ENCODE results near the gene B4GAT1. TPM values are rescaled to one million over a fixed set of nuclear protein-coding genes. Genes with fewer than 3 reads are reported as not detected.
"Not testable (repeated sequence)": the region's sequence is repeated elsewhere in the genome, so short reads cannot be mapped to it uniquely, and the experiment has no call there.

Gene B4GAT1
- 100 to 1,000 TPM in 1 of 8 experiments, 10 to 100 TPM in 7; 18.8 to 161 (median 44.9) TPM for total RNA-seq

DNA sequence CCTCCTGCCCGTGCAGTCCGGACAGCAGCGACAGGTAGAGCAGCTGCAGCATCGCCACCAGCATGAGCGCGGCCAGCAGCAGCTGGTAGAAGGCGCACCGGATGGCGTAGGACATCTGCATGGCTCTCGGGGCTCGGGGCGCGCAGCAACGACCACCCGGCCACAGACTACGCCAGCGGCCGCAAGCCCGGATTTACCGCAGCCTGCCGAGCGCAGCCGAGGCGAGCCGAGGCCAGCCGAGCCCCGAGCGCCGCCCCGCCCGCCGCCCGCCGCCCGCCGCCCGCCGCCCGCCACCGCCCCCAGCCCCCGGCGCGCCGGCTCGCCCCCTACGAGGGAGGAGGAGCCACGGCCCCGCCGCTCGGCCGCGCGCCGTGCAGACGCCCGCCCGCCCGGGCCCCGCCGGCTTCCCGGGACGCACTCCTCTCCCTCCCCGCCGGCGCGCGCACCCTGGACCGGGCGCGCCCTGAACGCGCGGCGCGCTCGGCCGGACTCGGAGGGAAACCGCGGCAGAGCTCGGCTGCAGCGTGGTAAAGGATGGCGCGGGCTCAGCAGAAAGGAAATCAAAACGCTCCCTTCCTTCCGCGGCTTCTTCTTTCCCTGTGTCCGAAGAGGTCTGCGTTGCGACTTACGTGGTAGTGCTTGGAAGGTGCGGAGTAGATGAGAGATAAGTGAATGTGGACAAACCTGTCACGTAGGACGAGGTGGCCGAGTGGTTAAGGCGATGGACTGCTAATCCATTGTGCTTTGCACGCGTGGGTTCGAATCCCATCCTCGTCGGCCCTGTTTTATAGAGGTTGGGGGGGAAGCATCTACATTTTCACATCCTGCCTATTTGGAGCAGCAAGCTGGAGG lies at the start of gene B4GAT1:
TSS of gene B4GAT1 (minus strand) at position 205 of the 852 bp plus-strand sequence. CDS start at position 121, 84 bp downstream.
- H3K4me3 ChIP-seq, result peak within 1 kb of the TSS; percentile 64 to 85 (median 77)
- peak within 1 kb of the TSS; percentile 95 for H3K27ac ChIP-seq
- H3K4me1 ChIP-seq (replicated peaks in 1 of 2), result peaks cover 14 to 15% of the 10 kb centered on the region in 2 donors
- WGBS, 10 experiments, result 0 to 5% (median 1%) methylated on average over 3 to 14 of the region's 101 CpGs; no CpG with 5 or more reads in 4 of the 10 experiments
- peak; percentile 66 to 76 (median 68) for ATAC-seq (replicated peaks in 6 of 8)
- in situ Hi-C loops (cut with MboI; ENCODE audit: low pct_unique_long_range_greater_than_20kb in 2 of 9, low sequenced_read_pairs in 9 of 9, unreplicated experiment in 9 of 9), result loop anchor here in 1 of 9 experiments (25.0 kb wide), 1 partner anchor 135 kb away; no protein-coding TSS in a partner anchor

DNA sequence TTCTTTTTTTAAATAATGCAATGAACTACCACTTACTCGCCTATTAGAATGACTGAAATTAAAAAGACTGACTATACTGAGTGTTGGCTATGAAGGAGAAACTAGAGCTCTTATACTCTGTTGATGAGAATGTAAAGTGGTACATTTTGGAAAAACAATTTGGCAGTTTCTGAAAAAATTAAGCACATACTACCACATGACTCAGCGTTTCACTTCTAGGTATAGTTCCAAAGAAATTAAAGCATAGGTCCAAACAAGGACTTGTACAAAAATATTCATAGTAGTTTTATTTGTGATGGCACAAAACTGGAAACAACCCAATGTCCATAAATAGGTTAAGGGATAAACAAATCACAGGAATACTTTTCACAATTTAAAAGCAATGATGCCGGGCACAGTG lies 46.5 kb upstream of the B4GAT1 start:
- WGBS, 10 experiments, result 48 to 100% (median 73%) methylated on average over 1 to 3 of the region's 3 CpGs
- no peak for ATAC-seq (replicated peaks in 6 of 8)
- in situ Hi-C loops (cut with MboI; ENCODE audit: low pct_unique_long_range_greater_than_20kb in 2 of 9, low sequenced_read_pairs in 9 of 9, unreplicated experiment in 9 of 9), result no loop called here
- Histone ChIP-seq H3K27ac (no peak overlapping the region), H3K4me1 (replicated peaks in 1 of 2) (no peaks in the 10 kb centered on the region), H3K4me3 (no peak overlapping the region)

DNA sequence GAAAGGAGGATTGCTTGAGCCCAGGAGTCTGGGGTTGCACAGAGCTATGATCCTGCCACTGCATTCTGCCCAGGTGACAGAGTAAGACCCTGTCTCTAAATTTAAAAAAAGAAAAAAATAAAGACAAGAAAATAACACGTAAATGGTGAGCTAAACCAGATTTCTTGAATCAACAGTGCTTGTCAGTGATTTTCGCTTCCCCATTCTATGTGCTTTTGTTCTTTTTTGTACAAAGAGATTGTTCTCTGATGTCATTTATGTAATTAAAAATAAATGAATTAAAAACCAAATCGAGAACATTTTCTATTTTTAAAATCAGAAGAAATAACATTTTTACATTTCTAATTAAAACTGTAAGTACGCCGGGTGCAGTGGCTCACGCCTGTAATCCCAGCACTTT lies 43.9 kb upstream of the B4GAT1 start:
- no peak for ATAC-seq (replicated peaks in 6 of 8)

DNA sequence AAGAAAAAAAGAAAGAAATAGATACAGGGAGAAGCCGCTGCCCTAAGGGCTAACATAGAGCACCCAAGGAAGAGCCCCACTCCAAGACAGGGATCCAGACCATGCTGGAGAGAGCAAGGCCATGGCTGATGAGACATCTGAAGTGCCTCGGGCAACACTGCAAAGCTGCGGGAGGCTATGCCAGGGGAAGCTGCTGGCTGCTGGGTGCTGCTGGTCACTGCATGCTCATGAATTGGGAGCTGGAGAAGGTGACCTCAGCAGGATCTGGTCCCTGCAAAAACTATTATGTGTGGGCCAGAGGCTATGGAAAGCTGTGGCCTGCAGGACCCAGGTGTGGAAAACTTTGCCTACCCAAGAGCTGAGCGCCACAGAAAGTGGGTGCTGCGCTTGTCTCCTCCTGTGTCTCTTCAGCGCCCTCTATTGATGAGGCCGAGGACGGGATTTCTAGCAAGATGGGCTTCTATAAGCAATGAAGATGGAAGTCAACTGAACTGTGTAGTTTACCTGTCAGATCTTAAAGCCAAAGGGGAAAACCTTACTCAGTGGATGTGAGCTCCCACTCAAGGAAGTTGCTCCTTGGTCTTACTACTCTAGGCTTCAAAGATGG lies 41.5 kb upstream of the B4GAT1 start:
- peak in 5 of 8 experiments; percentile 10 to 83 (median 72) for ATAC-seq (replicated peaks in 6 of 8)
- no peak overlapping the region for H3K4me3 ChIP-seq
- peaks cover 0 to 3% of the 10 kb centered on the region in 2 donors for H3K4me1 ChIP-seq (replicated peaks in 1 of 2)
- in situ Hi-C loops (cut with MboI; ENCODE audit: low pct_unique_long_range_greater_than_20kb in 2 of 9, low sequenced_read_pairs in 9 of 9, unreplicated experiment in 9 of 9), result no loop called here
- no peak overlapping the region for H3K27ac ChIP-seq
- WGBS, 10 experiments, result 18 to 100% (median 39%) methylated on average over 1 to 5 of the region's 8 CpGs; no CpG with 5 or more reads in 2 of the 10 experiments

More for the DNA sequence above, 43.9 kb upstream of the B4GAT1 start:
- peaks cover 0 to 2% of the 10 kb centered on the region in 2 donors for H3K4me1 ChIP-seq (replicated peaks in 1 of 2)
- 43 to 94% (median 74%) methylated on average over 2 to 6 of the region's 6 CpGs for WGBS, 10 experiments
- H3K27ac ChIP-seq, result no peak overlapping the region
- no peak overlapping the region for H3K4me3 ChIP-seq
- in situ Hi-C loops (cut with MboI; ENCODE audit: low pct_unique_long_range_greater_than_20kb in 2 of 9, low sequenced_read_pairs in 9 of 9, unreplicated experiment in 9 of 9), result no loop called here

GRCh38 chr11:66386171-66387069 lies 39.0 kb upstream of the B4GAT1 start:
- H3K4me1 ChIP-seq (replicated peaks in 1 of 2), result peaks cover 0 to 3% of the 10 kb centered on the region in 2 donors
- ATAC-seq (replicated peaks in 6 of 8), result peak; percentile 63 to 90 (median 76)
- no peak overlapping the region for H3K27ac ChIP-seq
- in situ Hi-C loops (cut with MboI; ENCODE audit: low pct_unique_long_range_greater_than_20kb in 2 of 9, low sequenced_read_pairs in 9 of 9, unreplicated experiment in 9 of 9), result no loop called here
- 0 to 57% (median 21%) methylated on average over 2 to 18 of the region's 20 CpGs; no CpG with 5 or more reads in 1 of the 10 experiments for WGBS, 10 experiments
- peak overlapping the region in 4 of 5 donors; percentile 3 to 23 (median 14) for H3K4me3 ChIP-seq

GRCh38 chr11:66384316-66384715 lies 36.9 kb upstream of the B4GAT1 start:
- in situ Hi-C loops (cut with MboI; ENCODE audit: low pct_unique_long_range_greater_than_20kb in 2 of 9, low sequenced_read_pairs in 9 of 9, unreplicated experiment in 9 of 9); H3K27ac ChIP-seq; ATAC-seq (replicated peaks in 6 of 8); H3K4me1 ChIP-seq (replicated peaks in 1 of 2); H3K4me3 ChIP-seq: not testable (repeated sequence)
- WGBS, 10 experiments, result 60 to 100% (median 95%) methylated on average over 1 to 11 of the region's 13 CpGs; no CpG with 5 or more reads in 3 of the 10 experiments

DNA sequence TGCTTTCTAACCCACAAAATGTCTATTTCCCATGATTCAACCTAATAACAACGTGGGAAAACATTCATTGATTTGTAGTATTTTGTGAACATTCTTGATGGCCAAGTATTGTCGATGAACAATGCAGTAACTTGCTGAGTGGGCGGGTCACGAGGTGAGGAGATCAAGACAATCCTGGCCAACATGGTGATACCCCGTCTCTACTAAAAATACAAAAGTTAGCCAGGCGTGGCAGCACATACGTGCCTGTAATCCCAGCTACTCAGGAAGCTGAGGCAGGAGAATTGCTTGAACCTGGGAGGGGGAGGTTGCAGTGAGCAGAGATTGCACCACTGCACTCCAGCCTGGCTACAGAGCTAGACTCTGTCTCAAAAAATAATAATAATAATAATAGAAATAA lies 32.8 kb upstream of the B4GAT1 start:
- H3K27ac ChIP-seq; H3K4me3 ChIP-seq; H3K4me1 ChIP-seq (replicated peaks in 1 of 2); in situ Hi-C loops (cut with MboI; ENCODE audit: low pct_unique_long_range_greater_than_20kb in 2 of 9, low sequenced_read_pairs in 9 of 9, unreplicated experiment in 9 of 9): not testable (repeated sequence)
- 0 to 52% (median 21%) methylated on average over 1 to 7 of the region's 7 CpGs; no CpG with 5 or more reads in 1 of the 10 experiments for WGBS, 10 experiments
- ATAC-seq (replicated peaks in 6 of 8), result peak in 1 of 8 experiments; percentile 30

DNA sequence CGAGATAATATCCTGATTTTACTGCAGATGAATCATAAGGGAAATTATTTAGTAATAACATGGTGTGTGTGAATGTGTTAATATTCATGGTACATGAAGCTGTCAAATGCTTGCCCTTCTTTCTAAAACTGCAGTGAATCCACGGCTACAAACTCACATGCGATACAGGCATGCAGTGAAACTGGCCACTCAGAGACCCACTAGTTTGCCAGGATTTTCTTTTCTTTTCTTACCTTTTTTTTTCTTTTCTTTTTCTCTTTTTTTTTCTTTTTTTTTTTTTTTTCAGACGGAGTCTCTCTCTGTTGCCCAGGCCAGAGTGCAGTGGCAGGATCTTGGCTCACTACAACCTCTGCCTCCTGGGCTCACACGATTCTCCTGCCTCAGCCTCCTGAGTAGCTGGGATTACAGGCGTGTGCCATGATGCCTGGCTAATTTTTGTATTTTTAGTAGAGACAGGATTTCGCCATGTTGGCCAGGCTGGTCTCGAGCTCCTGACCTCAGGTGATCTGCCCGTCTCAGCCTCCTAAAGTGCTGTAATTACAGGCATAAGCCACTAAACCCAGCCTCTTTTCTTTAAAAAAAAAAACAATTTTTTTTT lies 26.4 kb upstream of the B4GAT1 start:
- H3K4me1 ChIP-seq (replicated peaks in 1 of 2); H3K27ac ChIP-seq; ATAC-seq (replicated peaks in 6 of 8); in situ Hi-C loops (cut with MboI; ENCODE audit: low pct_unique_long_range_greater_than_20kb in 2 of 9, low sequenced_read_pairs in 9 of 9, unreplicated experiment in 9 of 9); H3K4me3 ChIP-seq: not testable (repeated sequence)
- WGBS, 10 experiments, result 28 to 88% (median 67%) methylated on average over 3 to 9 of the region's 9 CpGs; no CpG with 5 or more reads in 2 of the 10 experiments

- WGBS, 10 experiments, result 10 to 100% (median 66%) methylated on average over 1 to 5 of the region's 5 CpGs; no CpG with 5 or more reads in 1 of the 10 experiments
- no peak overlapping the region for H3K27ac ChIP-seq
- H3K4me3 ChIP-seq, result no peak overlapping the region
- in situ Hi-C loops (cut with MboI; ENCODE audit: low pct_unique_long_range_greater_than_20kb in 2 of 9, low sequenced_read_pairs in 9 of 9, unreplicated experiment in 9 of 9), result no loop called here
- H3K4me1 ChIP-seq (replicated peaks in 1 of 2), result peaks cover 7 to 8% of the 10 kb centered on the region in 2 donors
- no peak for ATAC-seq (replicated peaks in 6 of 8)
Measured at GRCh38 chr11:66373265-66373664, 25.8 kb upstream of the B4GAT1 start.

DNA sequence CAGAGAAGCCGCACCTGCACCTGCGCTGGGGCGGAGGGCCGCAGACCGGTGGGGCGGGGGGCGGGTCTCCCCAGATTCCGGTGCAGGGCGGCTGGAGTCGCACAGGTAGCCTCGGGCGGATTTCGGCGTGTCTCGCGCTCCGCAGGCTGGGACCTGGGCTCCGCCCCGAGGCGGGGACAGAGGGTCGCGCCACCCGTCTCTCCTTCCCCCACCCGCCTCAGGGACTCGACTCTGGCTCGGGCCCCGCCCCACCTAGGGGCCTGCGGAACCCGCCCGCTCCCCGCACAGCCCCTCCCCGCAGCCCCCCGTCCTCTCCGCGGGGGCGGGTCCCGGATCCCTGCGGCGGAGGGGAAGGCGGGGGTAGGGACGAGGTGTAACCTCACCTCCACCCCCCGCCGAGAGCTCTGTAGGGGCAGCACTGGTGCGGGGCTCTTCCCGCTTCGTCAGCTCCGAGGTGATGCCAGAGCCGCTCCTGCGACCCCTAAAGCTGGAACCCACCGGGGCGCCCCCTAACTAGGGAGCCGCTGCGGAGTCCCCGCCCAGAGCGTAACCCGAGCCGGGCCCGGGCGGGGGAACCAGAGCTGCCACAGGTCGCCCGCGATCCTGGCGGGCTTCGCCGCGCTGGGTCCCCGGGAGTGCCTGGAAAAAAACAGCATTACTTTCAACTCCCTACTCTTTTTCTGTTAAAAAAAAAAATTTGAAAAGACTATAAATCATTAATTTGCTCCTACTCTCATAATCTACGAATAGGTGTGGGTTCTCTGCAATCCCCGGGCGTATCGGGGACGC lies 24.4 kb upstream of the B4GAT1 start, which contains the start of gene SLC29A2:
TSS of gene SLC29A2 (minus strand) at position 134 of the 789 bp plus-strand sequence. CDS start 169 bp downstream, outside the sequence.
- Histone ChIP-seq H3K4me1 (replicated peaks in 1 of 2) (peaks cover 7 to 8% of the 10 kb centered on the region in 2 donors), H3K4me3 (peak within 1 kb of the TSS; percentile 53 to 96 (median 73)), H3K27ac (peak within 1 kb of the TSS; percentile 36 to 59)
- peak; percentile 51 to 88 (median 84) for ATAC-seq (replicated peaks in 6 of 8)
- in situ Hi-C loops (cut with MboI; ENCODE audit: low pct_unique_long_range_greater_than_20kb in 2 of 9, low sequenced_read_pairs in 9 of 9, unreplicated experiment in 9 of 9), result no loop called here
- WGBS, 10 experiments, result 0 to 1% (median 0%) methylated on average over 2 to 18 of the region's 72 CpGs; no CpG with 5 or more reads in 5 of the 10 experiments

GRCh38 chr11:66369073-66369894 lies 21.9 kb upstream of the B4GAT1 start:
- H3K27ac ChIP-seq, result no peak overlapping the region
- WGBS, 10 experiments, result 20 to 100% (median 50%) methylated on average over 1 to 4 of the region's 25 CpGs; no CpG with 5 or more reads in 5 of the 10 experiments
- H3K4me3 ChIP-seq, result no peak overlapping the region
- in situ Hi-C loops (cut with MboI; ENCODE audit: low pct_unique_long_range_greater_than_20kb in 2 of 9, low sequenced_read_pairs in 9 of 9, unreplicated experiment in 9 of 9), result no loop called here
- peaks cover 7 to 8% of the 10 kb centered on the region in 2 donors for H3K4me1 ChIP-seq (replicated peaks in 1 of 2)
- no peak for ATAC-seq (replicated peaks in 6 of 8)

Data from motor neuron (in vitro differentiated cells).